PC-3 (cell line): Measurements from ENCODE around the gene ZNF213. TPM values are rescaled to one million over a fixed set of nuclear protein-coding genes. Genes with fewer than 3 reads are reported as not detected.

Experiments used
- ATAC-seq: fragments of 200-7000 bp; cut with Tn5 transposase; 2 replicates; pipeline ENCODE4 v1.9.1; 2020; ENCODE audit warnings: mild to moderate bottlenecking, moderate library complexity
- BruUV-seq: library from RNA; stranded (reverse); fragments of 400-500 nt; replicated peaks from 2 replicates; lab custom pipeline; 2021; lab: Mats Ljungman, UMichigan
- CTCF ChIA-PET: fragments of 300-600 bp; sonication (Branson Sonifier 250); formaldehyde crosslinking; loops from one replicate; lab custom pipeline; 2022; ENCODE audit warnings: antibody characterized with exemption; lab: Charles Lee
- POLR2A ChIA-PET: fragments of 300-600 bp; sonication (Branson Sonifier 250); formaldehyde crosslinking; loops from one replicate; lab custom pipeline; 2022; ENCODE audit warnings: antibody characterized with exemption; ENCODE audit not compliant: unreplicated experiment; lab: Charles Lee
- DNase-seq: peaks from one replicate; pipeline ENCODE4 v3.0.0-alpha.2; 2015
- H2AFZ ChIP-seq: fragments of 300-600 bp; sonication (generic); 2 replicates; pipeline ENCODE4 v1.6.0; 2016; ENCODE audit warnings: antibody characterized with exemption, low read length
- H3F3A ChIP-seq: fragments of 300-600 bp; sonication (generic); one replicate; pipeline ENCODE4 v1.6.0; 2017; ENCODE audit warnings: antibody characterized with exemption, low read length, control low read depth, mild to moderate bottlenecking; ENCODE audit not compliant: unreplicated experiment
- H3K27ac ChIP-seq: fragments of 300-600 bp; sonication (generic); 2 replicates; pipeline ENCODE4 v1.5.1; 2016; ENCODE audit warnings: mild to moderate bottlenecking, low read length
- H3K27me3 ChIP-seq: fragments of 300-600 bp; sonication (generic); 2 replicates; pipeline ENCODE4 v1.6.1; 2016; ENCODE audit warnings: low read length, mixed read lengths
- H3K36me3 ChIP-seq: fragments of 300-600 bp; sonication (generic); 2 replicates; pipeline ENCODE4 v1.6.1; 2016; ENCODE audit warnings: low read depth, mixed run types, low read length, mixed read lengths
- H3K4me1 ChIP-seq: fragments of 300-600 bp; sonication (generic); 2 replicates; pipeline ENCODE4 v1.5.1; 2016; ENCODE audit warnings: low read length; ENCODE audit not compliant: insufficient read depth
- H3K4me2 ChIP-seq: fragments of 300-600 bp; sonication (generic); 2 replicates; pipeline ENCODE4 v1.6.0; 2016; ENCODE audit warnings: low read length
- H3K4me3 ChIP-seq: fragments of 300-600 bp; sonication (generic); 2 replicates; pipeline ENCODE4 v1.5.1; 2016; ENCODE audit warnings: mild to moderate bottlenecking, low read length, mixed read lengths
- H3K79me2 ChIP-seq: fragments of 300-600 bp; sonication (generic); 2 replicates; pipeline ENCODE4 v1.6.1; 2017; ENCODE audit warnings: low read length, mixed read lengths
- H3K9ac ChIP-seq: fragments of 300-600 bp; sonication (generic); 2 replicates; pipeline ENCODE4 v1.6.0; 2016; ENCODE audit warnings: mild to moderate bottlenecking, low read length
- H3K9me2 ChIP-seq: fragments of 300-600 bp; sonication (generic); replicated peaks from 2 replicates; pipeline ENCODE4 v1.6.1; 2016; ENCODE audit warnings: mixed run types, low read length, mixed read lengths
- H3K9me3 ChIP-seq: fragments of 300-600 bp; sonication (generic); 2 replicates; pipeline ENCODE4 v1.6.1; 2016; ENCODE audit warnings: low read length, mixed read lengths
- H4K20me1 ChIP-seq: fragments of 300-600 bp; sonication (generic); 2 replicates; pipeline ENCODE4 v1.6.1; 2016; ENCODE audit warnings: low read length, mixed read lengths
- CTCF ChIP-seq: fragments of 300-600 bp; sonication (generic); conservative IDR thresholded peaks from 2 replicates; pipeline ENCODE4 v1.5.1; 2017; ENCODE audit warnings: antibody characterized with exemption, low read depth, mild to moderate bottlenecking, low read length
- EZH2 ChIP-seq: fragments of 300-600 bp; sonication (generic); IDR thresholded peaks from one replicate; pipeline ENCODE4 v1.6.1; 2017; ENCODE audit warnings: antibody characterized with exemption, mild to moderate bottlenecking, low read length; ENCODE audit not compliant: unreplicated experiment
- EZH2phosphoT487 ChIP-seq: fragments of 300-600 bp; sonication (generic); IDR thresholded peaks from 2 replicates; pipeline ENCODE4 v1.6.1; 2018; ENCODE audit warnings: mild to moderate bottlenecking, antibody characterized with exemption, low read length, borderline replicate concordance
- intact Hi-C: fragments of 100-400 bp; cut with micrococcal nuclease; formaldehyde crosslinking; loops from 2 replicates; pipeline ENCODE4 v1.9.0; 2023
- total RNA-seq: library from RNA; depleted of rRNA; stranded (reverse); fragments of >200 nt; gene quantifications from 2 replicates; pipeline ENCODE4 v1.2.3, GENCODE V29; 2014

ZNF213 gene
- total RNA-seq, 1 experiment from 2014 or later: 3.6 TPM

GRCh38 chr16:3101841-3102470, 32.9 kb upstream of the ZNF213 start:
- no TSS peak for BruUV-seq
- TF ChIP-seq CTCF (no peak), EZH2 (no peak), EZH2phosphoT487 (no peak)
- Histone ChIP-seq H3K27ac (no peak overlapping the region), H3K36me3 (no peaks in the 10 kb centered on the region), H3K4me3 (no peak overlapping the region), H3K9ac (no peak overlapping the region), H3K79me2 (no peaks in the 10 kb centered on the region), H3K9me2 (no peaks in the 10 kb centered on the region), H3K9me3 (no peaks in the 10 kb centered on the region), H2AFZ (no peak overlapping the region), H3K27me3 (no peaks in the 10 kb centered on the region), H3K4me2 (no peak overlapping the region), H3F3A (no peaks in the 10 kb centered on the region), H4K20me1 (no peaks in the 10 kb centered on the region), H3K4me1 (0 out of 2 replicates have a peak, but pooled peaks cover 4% of the 10 kb centered on the region)
- ChIA-PET CTCF (no interaction called here), POLR2A (no interaction called here)
- no peak for ATAC-seq
- intact Hi-C loops: no loop called here
- no peak for DNase-seq

- intact Hi-C loops: no loop called here
- BruUV-seq: no TSS peak
- H3K4me3 ChIP-seq: peak overlapping the region; percentile 84
- no peaks in the 10 kb centered on the region for H3K36me3 ChIP-seq
- TF ChIP-seq CTCF (no peak), EZH2phosphoT487 (no peak), EZH2 (no peak)
- peak overlapping the region; percentile 90 for H3K9ac ChIP-seq
- ChIA-PET CTCF (no interaction called here), POLR2A (interaction anchor here (0.6 to 0.7 kb wide), 3 partner anchors 8 to 128 kb away, joined by 9 to 15 read pairs (median 11); partner anchors contain the start of gene ZNF200)
- H3K9me2 ChIP-seq: no peaks in the 10 kb centered on the region
- ATAC-seq (peak; percentile 97), DNase-seq (peak; percentile 81)
- H3K4me1 ChIP-seq: peaks cover 3% of the 10 kb centered on the region; the same call in 1 of the 2 replicates
- H3F3A ChIP-seq: no peaks in the 10 kb centered on the region
- H4K20me1 ChIP-seq: no peaks in the 10 kb centered on the region
- H3K79me2 ChIP-seq: no peaks in the 10 kb centered on the region
- H2AFZ ChIP-seq: peak overlapping the region; percentile 95
- no peaks in the 10 kb centered on the region for H3K27me3 ChIP-seq
- peak overlapping the region; percentile 93 for H3K4me2 ChIP-seq
- no peaks in the 10 kb centered on the region for H3K9me3 ChIP-seq
- H3K27ac ChIP-seq: no peak overlapping the region
Observed at GRCh38 chr16:3106205-3106928, 28.5 kb upstream of the ZNF213 start.
